ENCODE results near the gene ASTN2. TPM values are rescaled to one million over a fixed set of nuclear protein-coding genes. Genes with fewer than 3 reads are reported as not detected.

ASTN2 gene
- total RNA-seq, 1 donor from 2014 or later: 4.4 TPM

DNA sequence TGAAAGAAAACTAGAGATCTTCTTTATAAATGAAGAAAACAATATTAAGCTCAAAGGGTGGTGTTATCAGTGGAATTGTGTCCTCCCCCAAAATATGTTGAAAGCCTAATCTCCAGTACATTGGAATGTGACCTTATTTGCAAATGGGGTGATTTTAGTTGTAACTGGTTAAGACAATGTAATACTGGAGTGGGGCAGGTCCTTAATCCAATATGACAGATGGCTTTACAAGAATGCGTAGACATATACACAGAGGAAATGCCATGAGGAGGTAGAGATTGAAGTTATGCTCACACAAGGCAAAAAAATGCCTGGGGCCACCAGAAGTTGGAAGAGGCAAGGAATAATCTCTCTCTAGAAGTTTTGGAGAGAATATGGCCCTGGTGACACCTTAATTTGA, 741.5 kb downstream of the ASTN2 start:
- DNase-seq (ENCODE audit: low spot score): no peak

DNA sequence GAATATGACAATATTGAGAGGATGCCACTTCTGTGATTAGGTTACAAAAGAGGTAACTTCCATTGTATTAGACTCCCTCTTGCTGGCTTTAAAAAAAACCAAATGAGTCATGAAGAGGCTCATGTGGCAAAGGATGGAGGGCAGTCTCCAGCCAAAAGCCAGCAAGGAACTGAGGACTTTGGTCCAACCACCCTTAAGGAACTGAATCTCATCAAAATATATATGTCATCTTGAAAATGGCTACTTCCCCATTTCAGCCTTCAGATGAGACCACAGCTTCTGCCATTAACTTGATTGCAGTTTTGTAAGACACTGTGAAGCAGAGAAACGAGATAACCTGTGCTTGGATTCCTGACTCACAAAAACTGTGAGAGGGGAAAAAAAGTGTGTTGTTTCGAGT, 743.3 kb downstream of the ASTN2 start:
- no peak for DNase-seq (ENCODE audit: low spot score)

DNA sequence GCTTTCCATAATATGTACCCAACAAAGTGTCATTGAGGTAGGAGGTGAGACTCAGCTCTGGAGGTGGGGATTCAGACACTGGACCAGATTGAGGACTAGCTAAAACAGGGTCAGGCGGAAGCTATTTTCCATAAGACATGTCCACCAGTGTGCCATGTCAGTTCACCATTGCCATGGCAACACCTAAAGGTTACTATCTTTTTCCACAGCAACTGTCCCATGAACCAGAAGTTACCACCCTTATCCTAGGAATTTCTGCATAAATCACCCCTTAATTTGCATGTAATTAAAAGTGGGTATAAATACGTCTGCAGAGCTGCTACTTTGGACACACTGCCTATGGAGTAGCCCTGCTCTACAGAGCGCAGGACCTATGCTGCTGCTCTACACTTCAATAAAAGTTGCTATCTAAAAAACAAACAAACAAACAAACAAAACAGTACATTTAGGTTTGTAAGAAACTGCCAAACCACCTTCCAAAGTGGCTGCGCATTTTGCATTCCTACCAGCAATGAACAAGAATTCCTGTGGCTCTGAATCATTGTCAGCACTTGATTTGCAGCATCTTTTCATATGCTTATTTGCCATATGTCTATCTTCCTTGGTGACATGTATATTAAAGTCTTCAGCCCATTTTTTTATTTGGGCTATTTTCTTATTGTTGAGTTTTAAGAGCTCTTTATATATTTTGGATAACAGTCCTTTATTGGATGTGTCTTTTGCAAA, 745.7 kb downstream of the ASTN2 start:
- no peak for DNase-seq (ENCODE audit: low spot score)

DNA sequence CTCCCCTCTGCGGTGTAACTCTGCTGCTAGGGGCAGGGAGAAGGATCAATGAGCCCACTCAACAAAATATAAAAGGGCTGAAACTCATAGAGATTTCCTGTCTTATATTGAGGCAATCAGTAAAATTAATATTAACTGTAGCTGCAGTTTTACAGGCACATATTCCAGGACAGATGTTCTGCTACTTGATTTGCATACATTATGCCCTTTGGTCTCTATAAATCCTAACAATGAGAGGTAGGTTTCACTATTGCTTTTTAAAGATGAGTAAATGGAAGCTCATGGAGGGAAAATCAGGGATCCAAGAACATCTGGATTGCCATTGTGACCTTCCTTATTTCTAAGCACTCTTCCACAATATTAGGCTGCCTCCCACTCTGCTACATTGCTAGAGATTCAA, 751.3 kb downstream of the ASTN2 start:
- no peak for DNase-seq (ENCODE audit: low spot score)

DNA sequence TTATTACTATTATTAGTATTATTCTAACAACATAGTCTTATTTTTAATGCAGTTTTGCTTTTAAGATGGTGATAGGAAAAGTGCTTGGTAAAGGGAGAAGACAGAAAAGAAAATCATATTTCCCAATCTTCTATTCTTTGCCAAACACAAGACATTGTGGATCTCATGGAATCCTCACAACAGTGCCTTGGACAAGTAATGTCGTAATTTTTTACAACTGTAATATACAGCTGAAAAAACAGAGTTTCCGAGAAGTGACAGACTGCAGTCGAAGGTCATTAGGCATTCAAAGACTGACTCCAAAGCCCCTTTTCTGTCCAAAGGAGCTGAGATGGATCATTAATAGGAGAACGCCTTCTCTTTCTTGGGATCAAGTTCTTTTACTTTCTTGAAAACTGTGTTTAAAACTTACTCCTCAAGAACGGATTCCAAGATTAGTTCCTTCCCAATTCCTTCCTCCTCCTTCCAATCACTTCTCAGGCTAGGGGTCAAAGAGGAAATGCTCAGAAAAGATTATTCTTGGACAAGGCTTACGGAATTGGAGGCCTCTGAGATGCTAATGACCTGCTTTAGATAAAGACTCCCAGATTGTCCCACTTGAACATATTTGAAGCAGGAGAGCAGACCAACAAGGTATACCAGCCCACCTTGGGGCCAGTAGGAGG, 752.1 kb downstream of the ASTN2 start:
- no peak for DNase-seq (ENCODE audit: low spot score)

DNA sequence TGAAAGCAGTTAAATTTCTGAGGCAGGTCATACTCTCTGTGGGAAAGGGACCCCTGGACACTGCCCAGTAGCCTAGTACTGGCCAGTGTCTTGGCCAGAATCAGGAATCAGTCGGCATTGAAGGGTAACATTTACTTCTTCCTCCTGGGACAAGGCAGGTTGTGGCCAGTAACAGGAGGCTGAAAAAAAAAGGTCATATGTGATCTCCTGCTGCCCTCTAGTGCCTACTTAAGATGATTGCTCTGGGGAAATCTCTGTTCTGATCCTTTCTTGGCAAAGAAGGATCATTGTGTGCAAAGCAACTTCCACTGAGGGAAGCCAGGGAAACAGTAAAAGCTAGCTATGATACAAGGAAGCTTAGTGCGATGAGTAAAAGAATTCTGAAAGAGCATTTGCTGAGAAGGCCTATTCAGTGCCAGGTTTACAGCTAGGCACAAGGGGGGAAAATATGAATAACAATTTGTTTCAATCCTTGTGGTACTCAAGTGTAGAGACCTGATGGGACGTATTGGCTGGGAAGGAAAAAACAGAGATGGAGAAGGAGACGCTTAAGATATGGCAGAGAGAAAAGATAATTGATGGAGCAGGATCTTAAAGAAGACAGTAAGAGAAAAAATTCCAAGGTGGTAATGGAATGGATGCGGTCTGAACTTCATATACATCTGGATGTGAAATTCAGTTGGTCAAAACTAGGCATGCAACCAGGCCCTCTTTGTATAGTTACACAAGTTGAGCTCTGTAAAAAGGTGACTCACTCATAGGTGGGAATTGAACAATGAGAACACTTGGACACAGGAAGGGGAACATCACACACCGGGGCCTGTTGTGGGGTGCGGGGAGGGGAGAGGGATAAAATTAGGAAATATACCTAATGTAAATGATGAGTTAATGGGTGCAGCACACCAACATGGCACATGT, 753.6 kb downstream of the ASTN2 start:
- peak; percentile 22 for DNase-seq (ENCODE audit: low spot score)

DNA sequence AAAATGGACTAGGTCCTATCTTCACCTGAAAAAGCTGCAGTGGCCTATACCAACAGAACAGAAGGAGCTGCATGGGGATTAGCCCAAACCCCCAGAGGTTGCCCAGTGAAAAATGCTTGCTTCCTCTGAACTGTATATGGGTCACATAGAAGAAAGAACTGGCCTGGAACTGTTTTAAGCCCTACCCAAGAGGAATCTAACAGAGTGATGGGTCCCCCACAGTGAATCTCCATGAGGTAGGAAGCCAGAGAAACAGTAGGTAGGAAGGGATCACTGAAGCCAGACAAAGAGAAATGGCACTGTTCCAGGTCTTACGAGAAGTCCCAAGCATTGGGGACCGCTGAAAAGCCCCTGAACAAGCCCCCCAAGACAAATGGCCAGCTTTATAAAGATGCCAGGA, 756.6 kb downstream of the ASTN2 start:
- no peak for DNase-seq (ENCODE audit: low spot score)

DNA sequence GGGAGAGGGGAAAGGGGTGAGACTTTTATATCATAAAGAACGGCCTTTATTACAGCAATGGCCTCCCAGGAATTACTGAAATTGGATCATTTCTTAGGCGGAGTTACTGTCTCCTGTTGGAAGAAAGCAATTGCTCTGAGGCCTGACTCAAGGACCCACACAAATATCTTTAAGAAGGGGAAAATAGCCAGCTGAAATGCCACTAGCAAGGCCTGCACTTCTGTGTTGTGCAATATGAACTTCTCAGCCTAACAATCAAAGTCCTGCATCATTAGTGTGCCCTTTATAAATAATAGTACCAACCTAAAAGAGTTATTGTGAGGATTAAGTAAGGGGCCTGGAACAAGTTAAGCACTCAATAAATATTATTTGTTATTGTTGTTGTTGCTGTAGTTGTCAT, 757.9 kb downstream of the ASTN2 start:
- no peak for DNase-seq (ENCODE audit: low spot score)

DNA sequence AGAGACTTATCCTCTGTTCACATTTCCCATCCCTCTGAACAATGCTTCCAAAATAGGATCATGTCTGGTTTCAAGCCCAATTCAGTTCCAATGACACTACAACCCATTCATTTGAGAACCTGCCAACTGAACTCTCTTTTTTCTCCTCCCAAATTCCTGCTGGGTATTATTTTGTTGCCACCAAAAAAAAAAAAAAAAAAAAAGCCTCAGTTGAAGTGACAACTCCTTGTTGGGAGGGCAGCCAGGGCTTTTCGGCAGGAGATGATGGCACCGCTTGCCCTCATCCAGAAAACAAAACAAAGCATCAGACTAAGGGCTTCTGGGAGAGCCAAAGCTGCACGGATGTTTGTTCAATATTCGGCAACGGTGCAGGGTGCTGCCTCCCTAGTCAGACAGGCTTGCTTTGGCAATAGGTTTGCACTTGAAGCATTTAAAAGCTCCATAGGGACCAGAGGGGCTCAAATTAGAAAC, 758.3 kb downstream of the ASTN2 start:
- DNase-seq (ENCODE audit: low spot score): no peak

DNA sequence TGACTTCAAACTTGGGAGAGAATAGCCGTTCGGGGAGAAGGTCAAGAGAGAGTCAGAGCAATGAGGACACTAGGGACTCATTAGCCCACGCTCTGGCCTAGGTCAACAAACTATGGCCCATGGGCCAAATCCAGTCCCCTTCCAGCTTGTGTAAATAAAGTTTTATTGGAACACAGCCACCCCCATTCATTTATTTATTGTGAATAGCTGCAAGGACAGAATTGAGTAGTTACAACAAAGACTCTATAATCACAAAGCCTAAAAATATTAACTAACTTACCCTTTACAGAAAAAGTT, 760.9 kb downstream of the ASTN2 start:
- DNase-seq (ENCODE audit: low spot score): no peak

DNA sequence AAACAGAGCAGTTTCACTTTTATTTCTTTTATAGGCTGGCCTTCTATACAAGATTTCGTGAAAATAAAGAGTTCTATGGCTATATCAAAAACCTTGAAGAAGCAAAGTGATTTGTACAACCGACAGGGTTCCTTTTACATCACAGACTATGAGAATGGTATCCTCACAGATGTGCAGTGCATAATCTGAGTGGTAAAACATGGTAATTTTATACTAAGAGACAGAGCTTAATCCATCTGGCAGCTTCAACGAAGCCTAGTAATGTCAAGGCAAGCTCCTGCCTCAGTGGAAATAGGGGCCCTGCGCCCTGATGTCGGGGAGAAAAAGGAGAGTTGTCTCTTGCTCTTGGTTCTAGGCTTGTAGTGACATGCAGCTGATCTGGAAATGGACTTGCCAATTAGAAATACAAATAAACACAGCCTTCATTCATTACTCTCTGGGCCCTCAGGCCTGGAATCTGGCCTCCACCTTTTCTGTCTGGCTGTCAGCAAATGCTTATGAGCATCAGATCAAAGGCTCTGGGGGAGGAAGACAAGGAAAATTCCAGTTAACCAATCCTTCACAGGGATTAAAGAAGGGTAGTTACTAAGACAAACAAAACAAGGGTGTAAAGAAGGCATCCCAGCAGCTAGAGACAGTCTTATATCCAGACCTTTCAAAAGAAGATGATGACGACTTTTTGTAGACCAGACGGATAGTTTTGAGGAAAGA, 761.4 kb downstream of the ASTN2 start:
- no peak for DNase-seq (ENCODE audit: low spot score)

DNA sequence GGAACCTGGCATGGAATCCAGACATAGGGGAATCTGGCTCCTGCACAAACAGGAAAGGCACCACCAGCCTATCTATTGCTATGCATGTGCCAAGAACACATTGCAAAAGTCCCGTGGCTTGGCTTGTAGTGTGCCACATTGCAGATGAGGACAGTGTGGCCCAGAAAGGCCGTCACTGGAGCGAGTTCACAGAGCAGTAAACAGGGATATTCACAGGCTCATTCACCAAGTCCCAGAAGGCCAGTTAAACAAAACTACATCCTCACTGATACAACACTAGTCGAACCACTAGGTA, 767.4 kb downstream of the ASTN2 start:
- DNase-seq (ENCODE audit: low spot score): no peak

DNA sequence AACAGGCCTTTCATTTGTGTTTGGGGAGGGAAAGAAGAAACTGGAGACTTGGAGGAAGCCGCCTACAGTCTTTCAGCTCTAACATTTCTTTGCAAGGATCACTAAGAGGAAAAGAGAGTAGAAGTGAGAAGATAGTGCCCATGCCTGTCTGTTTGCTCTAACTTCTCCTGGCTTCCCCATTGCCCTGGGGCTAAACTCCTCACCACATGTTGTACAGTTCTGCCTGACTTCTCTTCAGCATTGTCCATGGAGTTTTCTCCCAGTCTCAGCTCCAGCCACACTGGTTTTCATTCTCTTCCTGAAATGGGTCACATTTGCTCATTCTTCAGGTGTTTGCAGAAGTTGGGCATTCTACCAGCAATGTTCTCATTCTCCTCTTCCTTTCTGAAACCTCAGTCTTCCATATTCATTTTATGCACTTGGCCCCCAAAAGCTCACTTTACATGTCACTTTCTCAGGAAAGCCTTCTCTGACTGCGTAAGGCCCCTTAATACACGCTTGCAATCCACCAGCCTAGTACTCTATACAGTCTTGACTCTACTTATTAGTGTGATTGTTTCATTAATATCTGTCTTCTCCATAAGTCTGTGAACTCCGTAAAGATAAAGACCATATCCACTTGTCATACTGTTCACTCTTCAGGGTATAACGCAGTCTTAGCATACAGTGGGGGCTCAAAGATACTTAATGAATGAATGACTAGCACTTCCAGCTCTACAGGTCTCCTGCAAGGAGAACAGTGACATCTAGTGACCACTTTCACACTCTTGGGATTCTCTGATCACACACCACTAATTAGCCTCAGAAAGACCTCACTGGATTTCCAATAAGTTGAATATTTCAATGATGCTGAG, 768.0 kb downstream of the ASTN2 start:
- DNase-seq (ENCODE audit: low spot score): peak; percentile 14

DNA sequence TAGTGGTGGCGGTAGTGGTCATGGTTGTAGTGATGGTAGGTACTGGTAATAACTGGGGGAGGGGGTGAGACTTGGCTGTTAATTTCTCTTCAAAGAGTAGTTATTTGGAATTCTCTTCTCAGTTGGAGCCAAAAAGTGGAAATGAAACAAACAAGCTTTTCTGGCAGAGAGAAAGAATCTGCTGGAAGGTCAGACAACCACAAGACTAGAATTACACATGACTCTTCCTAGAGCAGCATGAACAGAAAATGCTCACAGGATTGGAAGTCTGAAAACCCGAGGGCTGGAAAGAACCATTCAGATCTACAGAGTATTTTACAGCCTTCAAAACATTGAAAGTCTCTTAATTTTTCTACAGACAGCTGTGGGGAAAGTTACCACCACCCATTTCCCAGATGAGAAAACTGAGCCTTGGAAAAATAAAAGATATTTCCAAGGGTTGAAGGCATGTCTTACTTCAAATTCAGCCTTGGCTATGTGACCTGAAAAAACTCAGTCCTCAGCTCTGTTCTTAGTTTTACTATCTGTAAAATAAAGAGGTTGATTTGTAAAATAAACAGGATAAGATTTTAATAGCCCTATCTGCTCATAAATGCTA, 770.7 kb downstream of the ASTN2 start:
- DNase-seq (ENCODE audit: low spot score): no peak

DNA sequence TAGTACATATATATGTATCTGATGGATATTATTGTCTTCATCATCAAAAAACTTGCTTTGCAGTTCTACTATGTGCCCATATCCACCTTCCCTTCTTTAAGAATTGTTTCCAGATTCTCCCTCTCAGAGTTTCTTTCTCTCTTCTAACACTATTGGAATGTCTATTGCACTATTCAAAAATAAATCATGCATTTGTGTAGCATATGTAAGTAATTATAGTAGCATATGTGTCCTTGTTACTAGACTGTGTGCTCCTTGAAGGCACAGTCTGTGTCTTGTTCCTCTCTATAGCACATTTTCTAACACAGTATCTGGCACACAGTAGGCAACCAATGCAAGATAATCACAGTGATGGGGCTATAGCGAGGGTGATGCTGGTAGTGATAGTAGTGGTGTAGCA, 771.2 kb downstream of the ASTN2 start:
- DNase-seq (ENCODE audit: low spot score): no peak

DNA sequence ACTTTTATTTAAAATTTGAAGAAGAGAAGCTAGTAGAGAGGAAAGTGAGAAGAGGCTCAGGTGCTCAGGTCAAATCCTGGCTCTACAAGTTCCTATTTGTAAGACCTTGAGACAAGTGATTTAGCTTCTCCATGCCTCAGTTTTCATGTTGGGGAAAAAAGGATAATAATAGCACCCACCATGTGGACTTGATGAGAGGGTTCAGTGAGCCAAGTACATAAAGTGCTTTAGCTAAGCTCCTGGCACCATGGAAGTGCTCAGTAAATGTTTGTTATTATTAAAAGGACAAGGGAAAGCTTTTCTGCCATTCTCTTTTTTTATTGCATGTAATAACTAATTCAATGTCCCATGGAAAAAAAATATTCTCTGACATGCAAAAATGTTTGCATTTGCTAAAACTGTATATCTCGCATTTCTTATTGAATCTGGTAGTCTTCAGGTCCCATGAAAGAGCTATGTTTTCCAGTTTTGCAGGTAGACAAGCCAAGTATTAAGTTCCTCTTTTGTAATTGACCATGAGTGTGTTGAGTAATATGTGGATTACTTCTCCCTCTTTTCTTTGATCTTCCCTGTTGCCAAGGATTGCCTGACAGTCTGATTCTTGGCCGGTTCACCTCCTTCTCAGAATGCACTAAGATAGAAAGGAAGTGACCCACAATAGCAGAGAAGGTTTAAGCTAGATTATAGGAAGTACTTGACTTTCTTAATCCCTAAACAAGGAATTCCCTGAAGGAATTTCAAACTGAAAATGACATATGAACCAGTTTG, 773.4 kb downstream of the ASTN2 start:
- DNase-seq (ENCODE audit: low spot score): no peak

DNA sequence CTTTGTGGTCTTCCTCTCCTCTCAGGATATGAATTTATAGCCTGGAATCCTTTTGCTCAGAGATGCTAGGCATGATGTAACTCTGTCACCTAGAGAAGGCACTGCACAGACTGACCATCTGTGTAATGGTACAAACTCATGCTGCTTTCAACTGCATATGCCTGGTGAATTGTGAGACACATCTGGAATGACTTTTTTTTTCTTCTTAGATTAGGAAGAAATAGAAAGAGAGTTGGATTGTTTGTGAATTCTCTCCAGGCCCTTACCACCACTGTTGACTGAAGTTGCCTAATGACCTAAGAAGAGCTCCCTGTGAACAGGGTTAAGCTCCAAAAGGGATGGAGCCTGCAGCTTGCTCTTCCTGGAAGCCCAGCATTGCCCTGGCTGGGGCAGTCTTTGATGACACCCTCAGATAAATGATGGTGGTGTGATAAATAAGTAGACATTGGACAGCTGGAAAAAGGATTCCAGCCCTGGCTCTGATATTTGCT, 775.6 kb downstream of the ASTN2 start:
- no peak for DNase-seq (ENCODE audit: low spot score)

DNA sequence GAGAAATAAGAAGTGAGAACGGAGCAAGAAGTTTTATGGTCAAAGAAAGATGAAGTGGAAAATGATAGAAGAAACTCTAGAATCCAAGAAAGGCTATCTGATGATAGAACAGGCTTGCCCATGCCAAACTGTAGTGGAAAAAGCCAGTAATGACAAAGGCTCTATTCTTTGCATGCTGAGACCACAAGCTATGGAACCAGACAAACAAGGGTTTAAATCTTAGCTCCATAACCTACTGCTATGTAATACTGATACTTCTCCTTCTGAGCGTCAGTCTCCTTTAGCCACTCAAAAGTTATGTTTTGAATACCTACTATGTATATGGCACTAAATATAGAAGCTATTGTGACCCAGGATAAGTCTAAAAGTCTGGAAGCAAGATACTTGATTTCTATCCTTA, 778.9 kb downstream of the ASTN2 start:
- DNase-seq (ENCODE audit: low spot score): no peak

DNA sequence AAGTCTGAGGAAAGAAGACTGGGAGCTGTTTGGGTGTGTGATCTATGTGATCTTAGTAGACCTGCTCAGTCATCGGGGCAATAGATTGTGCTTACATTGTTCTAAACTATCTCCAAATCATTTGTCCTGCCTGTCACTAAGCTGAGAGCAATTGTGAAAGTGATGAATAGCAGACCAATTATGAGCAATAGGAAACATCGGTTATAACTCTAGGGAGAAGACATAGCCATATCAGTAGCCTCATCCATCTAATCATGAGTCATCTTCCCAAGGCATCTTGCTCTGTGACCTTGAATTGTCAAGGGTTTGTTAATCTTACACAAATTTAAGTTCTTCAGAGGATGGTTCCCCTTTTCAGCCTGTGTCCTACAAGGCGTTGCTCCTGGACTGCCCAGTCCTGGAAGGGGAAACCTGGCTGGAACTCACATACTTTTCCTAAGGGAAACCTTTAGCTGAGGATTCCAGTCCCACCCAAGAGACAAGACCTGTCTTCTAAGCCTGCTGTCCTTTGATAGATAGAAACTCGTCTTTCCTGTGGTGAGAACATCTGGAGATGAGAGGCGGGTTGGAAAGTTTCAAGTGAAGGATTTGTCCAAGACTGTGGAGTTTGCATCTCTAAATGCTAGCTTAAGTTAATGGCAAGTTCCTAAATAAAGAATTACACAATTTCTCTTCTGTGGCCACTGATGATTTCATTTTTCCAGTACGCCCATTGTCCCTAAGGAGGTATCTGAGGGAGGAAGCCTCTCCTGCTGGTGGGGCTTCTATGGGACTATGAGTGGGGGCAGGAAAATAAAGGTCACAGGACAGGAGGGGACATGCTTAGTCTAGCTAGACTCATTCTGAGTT, 781.6 kb downstream of the ASTN2 start:
- DNase-seq (ENCODE audit: low spot score): no peak

All from mucosa of gallbladder (tissue), 1 donor.